DOHH2 (cell line): ENCODE measurements around the gene MYO5A.
"Not testable (repeated sequence)": the region's sequence is repeated elsewhere in the genome, so short reads cannot be mapped to it uniquely, and the experiment has no call there.

ENCODE experiments used
- H3F3A ChIP-seq: fragments of 200-600 bp; sonication (generic), shearing (Covaris generic); 2 replicates; pipeline ENCODE4 v1.6.0; 2016; ENCODE audit warnings: antibody characterized with exemption, mild to moderate bottlenecking; ENCODE audit not compliant: control insufficient read depth, insufficient read depth
- H3K27ac ChIP-seq: fragments of 200-600 bp; sonication (generic); 2 replicates; pipeline ENCODE4 v1.5.1; 2014; ENCODE audit warnings: low read depth, mild to moderate bottlenecking, low read length, moderate library complexity
- H3K27me3 ChIP-seq: fragments of 200-600 bp; sonication (generic); 2 replicates; pipeline ENCODE4 v1.6.1; 2014; ENCODE audit warnings: mild to moderate bottlenecking, low read length, mixed read lengths; ENCODE audit not compliant: control insufficient read depth
- H3K36me3 ChIP-seq: fragments of 200-600 bp; sonication (generic); 2 replicates; pipeline ENCODE4 v1.6.1; 2014; ENCODE audit warnings: mild to moderate bottlenecking, low read length, moderate library complexity, mixed read lengths; ENCODE audit not compliant: control insufficient read depth
- H3K4me1 ChIP-seq: fragments of 200-600 bp; sonication (generic); 2 replicates; pipeline ENCODE4 v1.6.1; 2014; ENCODE audit warnings: mild to moderate bottlenecking, low read length, mixed read lengths; ENCODE audit not compliant: control insufficient read depth
- H3K4me2 ChIP-seq: fragments of 200-600 bp; sonication (generic); 2 replicates; pipeline ENCODE4 v1.6.0; 2014; ENCODE audit warnings: mild to moderate bottlenecking, low read length, moderate library complexity
- H3K4me3 ChIP-seq: fragments of 200-600 bp; sonication (generic); 2 replicates; pipeline ENCODE4 v1.5.1; 2014; ENCODE audit warnings: mild to moderate bottlenecking, low read length, mixed read lengths
- H3K79me2 ChIP-seq: fragments of 200-600 bp; sonication (generic); 2 replicates; pipeline ENCODE4 v1.6.1; 2014; ENCODE audit warnings: mild to moderate bottlenecking, low read length, mixed read lengths; ENCODE audit not compliant: control insufficient read depth
- H3K9me2 ChIP-seq: fragments of 200-600 bp; sonication (generic); replicated peaks from 2 replicates; pipeline ENCODE4 v1.6.1; 2014; ENCODE audit warnings: mild to moderate bottlenecking, low read length, mixed read lengths; ENCODE audit not compliant: control insufficient read depth
- H3K9me3 ChIP-seq: fragments of 200-600 bp; sonication (generic); 2 replicates; pipeline ENCODE4 v1.6.1; 2014; ENCODE audit warnings: antibody characterized with exemption, low read length, mixed read lengths; ENCODE audit not compliant: control insufficient read depth, insufficient read depth
- H4K20me1 ChIP-seq: fragments of 200-600 bp; sonication (generic); 2 replicates; pipeline ENCODE4 v1.6.0; 2014; ENCODE audit warnings: low read depth, mild to moderate bottlenecking, antibody characterized with exemption, low read length, moderate library complexity; ENCODE audit not compliant: control insufficient read depth, insufficient read depth
- CTCF ChIP-seq: fragments of 200-600 bp; sonication (generic); IDR thresholded peaks from one replicate; pipeline ENCODE4 v1.5.1; 2014; ENCODE audit warnings: antibody characterized with exemption, mild to moderate bottlenecking, low read depth, low read length; ENCODE audit not compliant: poor library complexity, severe bottlenecking
- EZH2phosphoT487 ChIP-seq: fragments of 200-600 bp; sonication (generic); IDR thresholded peaks from 2 replicates; pipeline ENCODE4 v1.6.1; 2017; ENCODE audit warnings: borderline replicate concordance, mild to moderate bottlenecking, antibody characterized with exemption, low read length, moderate library complexity, mixed read lengths

The MYO5A gene

GRCh38 chr15:52419494-52419893, 109.2 kb downstream of the MYO5A start:
- no peak overlapping the region for H3K27ac ChIP-seq
- no peaks in the 10 kb centered on the region for H3F3A ChIP-seq
- H3K27me3 ChIP-seq = no peaks in the 10 kb centered on the region
- peaks cover 12% of the 10 kb centered on the region for H3K4me1 ChIP-seq
- H3K9me3 ChIP-seq = no peaks in the 10 kb centered on the region
- H3K4me2 ChIP-seq = no peak overlapping the region
- H3K36me3 ChIP-seq = no peaks in the 10 kb centered on the region
- no peaks in the 10 kb centered on the region for H3K9me2 ChIP-seq
- H4K20me1 ChIP-seq = no peaks in the 10 kb centered on the region
- no peak for TF ChIP-seq CTCF
- TF ChIP-seq EZH2phosphoT487 = no peak
- no peaks in the 10 kb centered on the region for H3K79me2 ChIP-seq
- no peak overlapping the region for H3K4me3 ChIP-seq

- Histone ChIP-seq H3K4me1 (peaks cover 12% of the 10 kb centered on the region), H4K20me1 (no peaks in the 10 kb centered on the region), H3K79me2 (no peaks in the 10 kb centered on the region), H3K36me3 (no peaks in the 10 kb centered on the region), H3K27me3 (no peaks in the 10 kb centered on the region), H3K4me3 (no peak overlapping the region), H3K9me2 (no peaks in the 10 kb centered on the region), H3K4me2 (no peak overlapping the region), H3K27ac (no peak overlapping the region), H3K9me3 (no peaks in the 10 kb centered on the region), H3F3A (no peaks in the 10 kb centered on the region)
- TF ChIP-seq CTCF = no peak
- no peak for TF ChIP-seq EZH2phosphoT487
Observed at GRCh38 chr15:52417957-52418356, 110.7 kb downstream of the MYO5A start.

GRCh38 chr15:52417521-52417920, 111.2 kb downstream of the MYO5A start:
- Histone ChIP-seq H4K20me1 (no peaks in the 10 kb centered on the region), H3K36me3 (no peaks in the 10 kb centered on the region), H3K27ac (no peak overlapping the region), H3K4me3 (no peak overlapping the region), H3K4me1 (peaks cover 12% of the 10 kb centered on the region), H3K9me3 (no peaks in the 10 kb centered on the region), H3K4me2 (no peak overlapping the region), H3K79me2 (no peaks in the 10 kb centered on the region), H3K27me3 (no peaks in the 10 kb centered on the region), H3K9me2 (no peaks in the 10 kb centered on the region), H3F3A (no peaks in the 10 kb centered on the region)
- TF ChIP-seq EZH2phosphoT487 = no peak
- no peak for TF ChIP-seq CTCF

- not testable (repeated sequence) for H3K79me2 ChIP-seq, H3K4me3 ChIP-seq, H3K9me2 ChIP-seq, H3F3A ChIP-seq, H3K27me3 ChIP-seq, H3K9me3 ChIP-seq, H3K4me2 ChIP-seq, H3K27ac ChIP-seq, H3K4me1 ChIP-seq, H3K36me3 ChIP-seq, H4K20me1 ChIP-seq
Observed at GRCh38 chr15:52416566-52416965, 112.1 kb downstream of the MYO5A start.
